ENCODE measurements around the gene VWA5B2. TPM values are rescaled to one million over a fixed set of nuclear protein-coding genes. Genes with fewer than 3 reads are reported as not detected.

The VWA5B2 gene
- total RNA-seq, 2 donors from 2014 or later = 0.07 TPM; not detected in 1

DNA sequence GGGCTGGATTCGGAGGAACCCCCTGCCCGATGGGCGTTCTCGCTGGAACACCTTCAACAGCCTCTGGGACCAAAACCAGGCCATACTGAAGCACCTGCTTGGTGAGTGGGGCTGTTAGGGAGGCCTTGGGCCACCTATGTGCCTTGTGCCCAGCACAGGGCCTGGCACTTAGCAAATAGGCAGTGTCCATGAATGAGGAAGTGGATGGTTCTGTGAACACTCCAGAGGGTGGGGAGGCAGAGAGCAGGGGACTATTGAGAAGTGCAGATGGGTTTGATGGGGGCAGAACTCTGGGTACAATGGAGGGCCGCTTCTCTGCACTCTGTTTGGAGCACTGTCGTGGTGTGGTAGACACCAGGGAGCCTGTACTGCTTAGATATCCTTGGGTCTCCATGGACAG lies 48.0 kb downstream of the VWA5B2 start:
- no peak for ATAC-seq (replicated peaks in 1 of 2)
- no peak overlapping the region for H3K27ac Mint-ChIP-seq

DNA sequence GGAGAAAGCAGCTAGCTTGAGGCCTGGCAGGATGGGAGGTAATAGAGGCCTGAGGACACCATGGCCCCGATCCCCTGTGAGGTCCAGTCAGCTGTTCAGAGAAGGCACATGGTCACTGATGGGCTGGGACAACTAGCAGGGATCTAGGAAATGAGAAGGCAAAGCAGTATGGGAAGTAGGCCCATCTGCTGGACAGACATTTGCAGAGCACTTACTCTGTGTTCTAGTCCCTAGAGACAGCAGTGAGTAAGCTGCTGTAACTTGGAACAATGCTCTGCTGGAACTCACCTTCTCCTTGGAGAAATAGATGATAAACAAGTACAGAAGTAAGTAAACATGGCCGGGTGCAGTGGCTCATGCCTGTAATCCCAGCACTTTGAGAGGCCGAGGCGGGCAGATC lies 53.6 kb downstream of the VWA5B2 start:
- Mint-ChIP-seq H3K4me3 (no peak overlapping the region), H3K4me1 (ENCODE audit: low read depth) (no peaks in the 10 kb centered on the region), H3K9me3 (no peaks in the 10 kb centered on the region), H3K27ac (no peak overlapping the region), H3K27me3 (ENCODE audit: low read depth) (peaks cover 27% of the 10 kb centered on the region), H3K36me3 (ENCODE audit: insufficient read depth in 2 of 2) (no peaks in the 10 kb centered on the region)
- ATAC-seq (replicated peaks in 1 of 2) = no peak
- no peak for DNase-seq

More for the DNA sequence above, 48.0 kb downstream of the VWA5B2 start:
- no peak for DNase-seq
- Mint-ChIP-seq H3K4me3 (no peak overlapping the region), H3K36me3 (ENCODE audit: insufficient read depth in 2 of 2) (peaks cover 0 to 5% of the 10 kb centered on the region in 2 donors), H3K27me3 (ENCODE audit: low read depth) (peaks cover 45% of the 10 kb centered on the region), H3K9me3 (no peaks in the 10 kb centered on the region), H3K4me1 (ENCODE audit: low read depth) (peaks cover 4% of the 10 kb centered on the region)

DNA sequence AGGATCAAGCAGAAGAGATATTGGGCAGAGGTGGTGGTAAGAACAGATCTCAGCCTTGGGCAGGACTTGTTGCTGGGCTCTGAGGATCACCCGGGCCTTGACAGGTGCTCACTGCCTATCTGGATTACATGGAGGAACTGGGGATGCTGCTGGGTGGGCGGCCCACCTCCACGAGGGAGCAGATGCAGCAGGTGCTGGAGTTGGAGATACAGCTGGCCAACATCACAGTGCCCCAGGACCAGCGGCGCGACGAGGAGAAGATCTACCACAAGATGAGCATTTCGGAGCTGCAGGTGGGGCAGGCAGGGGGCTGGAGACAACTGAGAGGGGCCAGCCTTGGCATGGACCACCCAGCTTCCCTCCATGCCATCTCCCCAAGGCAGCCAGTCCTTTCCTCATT lies 54.3 kb downstream of the VWA5B2 start:
- H3K4me1 Mint-ChIP-seq (ENCODE audit: low read depth) = no peaks in the 10 kb centered on the region
- peaks cover 23% of the 10 kb centered on the region for H3K27me3 Mint-ChIP-seq (ENCODE audit: low read depth)
- H3K36me3 Mint-ChIP-seq (ENCODE audit: insufficient read depth in 2 of 2) = no peaks in the 10 kb centered on the region
- no peak overlapping the region for H3K27ac Mint-ChIP-seq
- H3K4me3 Mint-ChIP-seq = no peak overlapping the region
- ATAC-seq (replicated peaks in 1 of 2) (no peak), DNase-seq (no peak)
- no peaks in the 10 kb centered on the region for H3K9me3 Mint-ChIP-seq

DNA sequence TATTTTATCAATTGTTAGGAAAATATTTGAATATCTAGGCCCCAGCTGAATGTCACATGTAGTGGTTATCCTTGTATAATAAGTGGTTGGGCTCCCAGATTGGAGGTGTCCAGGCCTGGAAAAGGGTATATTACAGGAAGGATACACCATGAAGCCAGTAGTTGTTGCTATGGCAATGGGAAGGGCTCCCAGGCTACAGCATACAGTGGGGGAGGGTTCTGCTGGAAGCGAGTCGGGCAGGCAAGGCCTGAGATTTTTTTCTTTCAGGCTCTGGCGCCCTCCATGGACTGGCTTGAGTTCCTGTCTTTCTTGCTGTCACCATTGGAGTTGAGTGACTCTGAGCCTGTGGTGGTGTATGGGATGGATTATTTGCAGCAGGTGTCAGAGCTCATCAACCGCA lies 55.3 kb downstream of the VWA5B2 start:
- Mint-ChIP-seq H3K27ac (no peak overlapping the region), H3K4me1 (ENCODE audit: low read depth) (no peaks in the 10 kb centered on the region), H3K9me3 (no peaks in the 10 kb centered on the region), H3K27me3 (ENCODE audit: low read depth) (peaks cover 20% of the 10 kb centered on the region), H3K4me3 (no peak overlapping the region), H3K36me3 (ENCODE audit: insufficient read depth in 2 of 2) (no peaks in the 10 kb centered on the region)
- ATAC-seq (replicated peaks in 1 of 2) (peak; percentile 34 to 64), DNase-seq (peak; percentile 31 to 49)

DNA sequence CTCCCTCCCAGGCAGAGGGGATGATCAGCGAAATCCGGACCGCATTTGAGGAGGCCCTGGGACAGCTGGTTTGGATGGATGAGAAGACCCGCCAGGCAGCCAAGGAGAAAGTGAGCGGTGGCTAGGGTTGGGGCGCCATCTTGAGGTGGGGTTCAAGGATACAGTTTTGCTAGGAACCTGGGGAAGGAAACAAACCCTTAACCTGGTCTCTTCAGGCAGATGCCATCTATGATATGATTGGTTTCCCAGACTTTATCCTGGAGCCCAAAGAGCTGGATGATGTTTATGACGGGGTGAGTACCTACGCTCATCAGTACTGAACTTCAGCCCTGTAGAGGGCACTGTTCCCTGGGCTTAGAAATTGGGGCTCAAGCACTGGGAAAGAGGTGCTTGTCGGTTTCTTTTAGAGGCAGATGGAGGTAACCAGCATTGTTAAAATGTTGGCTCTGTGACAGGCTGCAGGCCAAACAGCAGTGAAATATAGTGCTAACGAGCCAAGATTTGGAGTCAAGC lies 60.1 kb downstream of the VWA5B2 start:
- DNase-seq = peak; percentile 72 to 75
- Mint-ChIP-seq H3K27me3 (ENCODE audit: low read depth) (peaks cover 20% of the 10 kb centered on the region), H3K9me3 (no peaks in the 10 kb centered on the region), H3K4me3 (no peak overlapping the region), H3K4me1 (ENCODE audit: low read depth) (no peaks in the 10 kb centered on the region), H3K27ac (no peak overlapping the region), H3K36me3 (ENCODE audit: insufficient read depth in 2 of 2) (no peaks in the 10 kb centered on the region)
- peak; percentile 78 for ATAC-seq (replicated peaks in 1 of 2)

DNA sequence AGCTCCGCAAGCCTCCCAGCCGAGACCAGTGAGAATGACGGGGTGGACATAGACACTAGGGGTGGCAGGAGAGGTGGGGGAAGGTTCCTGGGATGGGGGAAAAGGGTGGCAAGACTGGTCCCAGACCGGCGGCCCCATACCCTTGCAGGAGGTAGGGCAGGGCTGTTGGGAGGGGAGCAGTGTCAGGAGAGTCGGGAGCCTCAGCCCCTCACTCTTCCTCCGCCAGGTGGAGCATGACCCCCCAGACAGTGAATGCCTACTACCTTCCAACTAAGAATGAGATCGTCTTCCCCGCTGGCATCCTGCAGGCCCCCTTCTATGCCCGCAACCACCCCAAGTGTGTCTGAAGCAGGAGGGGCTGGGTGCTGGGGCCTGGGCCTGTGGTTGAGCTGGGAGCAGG lies 60.9 kb downstream of the VWA5B2 start:
- no peak overlapping the region for H3K27ac Mint-ChIP-seq
- H3K36me3 Mint-ChIP-seq (ENCODE audit: insufficient read depth in 2 of 2) = no peaks in the 10 kb centered on the region
- ATAC-seq (replicated peaks in 1 of 2) (no peak), DNase-seq (no peak)
- H3K27me3 Mint-ChIP-seq (ENCODE audit: low read depth) = peaks cover 18% of the 10 kb centered on the region
- no peaks in the 10 kb centered on the region for H3K4me1 Mint-ChIP-seq (ENCODE audit: low read depth)
- H3K4me3 Mint-ChIP-seq = no peak overlapping the region
- H3K9me3 Mint-ChIP-seq = no peaks in the 10 kb centered on the region

DNA sequence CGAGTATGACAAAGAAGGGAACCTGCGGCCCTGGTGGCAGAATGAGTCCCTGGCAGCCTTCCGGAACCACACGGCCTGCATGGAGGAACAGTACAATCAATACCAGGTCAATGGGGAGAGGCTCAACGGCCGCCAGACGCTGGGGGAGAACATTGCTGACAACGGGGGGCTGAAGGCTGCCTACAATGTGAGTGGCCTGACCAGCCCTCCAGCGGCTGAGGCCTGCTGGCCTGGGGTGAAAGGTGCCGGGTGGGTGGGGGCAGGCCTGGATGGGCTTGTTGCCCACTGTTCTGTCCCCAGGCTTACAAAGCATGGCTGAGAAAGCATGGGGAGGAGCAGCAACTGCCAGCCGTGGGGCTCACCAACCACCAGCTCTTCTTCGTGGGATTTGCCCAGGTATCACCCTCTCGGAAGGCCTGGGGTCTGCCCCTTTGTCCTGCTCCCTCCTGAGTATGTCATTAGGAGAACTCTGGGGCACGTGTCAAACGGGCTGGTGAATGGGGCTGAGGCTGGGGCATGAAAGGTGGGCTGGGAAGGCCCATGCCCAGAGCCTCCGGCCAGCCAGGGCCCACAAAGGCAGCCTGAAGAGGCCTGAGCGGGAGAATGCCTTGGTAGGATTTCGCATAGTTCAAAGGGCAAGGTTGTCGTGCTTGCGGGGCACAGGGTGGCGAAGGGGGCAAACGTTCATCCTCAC lies 61.8 kb downstream of the VWA5B2 start:
- DNase-seq (no peak), ATAC-seq (replicated peaks in 1 of 2) (no peak)
- H3K9me3 Mint-ChIP-seq = no peaks in the 10 kb centered on the region
- peaks cover 9% of the 10 kb centered on the region for H3K27me3 Mint-ChIP-seq (ENCODE audit: low read depth)
- no peak overlapping the region for H3K4me3 Mint-ChIP-seq
- H3K27ac Mint-ChIP-seq = no peak overlapping the region
- H3K4me1 Mint-ChIP-seq (ENCODE audit: low read depth) = no peaks in the 10 kb centered on the region
- no peaks in the 10 kb centered on the region for H3K36me3 Mint-ChIP-seq (ENCODE audit: insufficient read depth in 2 of 2)

Other genes with a start within 250 kb of the VWA5B2 start
- 10 to 100 TPM; 18.2 to 22.4 TPM for gene ABCC5, start 211.7 kb upstream of the VWA5B2 start, total RNA-seq
- gene HTR3D, start 197.8 kb upstream of the VWA5B2 start, total RNA-seq = not detected
- gene HTR3C, start 176.5 kb upstream of the VWA5B2 start, total RNA-seq = not detected
- not detected for gene HTR3E, start 132.5 kb upstream of the VWA5B2 start, total RNA-seq
- gene EIF2B5, start 94.2 kb upstream of the VWA5B2 start, total RNA-seq = 10 to 100 TPM; 47.0 to 55.4 TPM
- 10 to 100 TPM; 42.6 to 45.9 TPM for gene DVL3, start 74.2 kb upstream of the VWA5B2 start, total RNA-seq
- 100 to 1,000 TPM; 178 to 194 TPM for gene AP2M1, start 54.7 kb upstream of the VWA5B2 start, total RNA-seq
- gene ABCF3, start 43.4 kb upstream of the VWA5B2 start, total RNA-seq = 10 to 100 TPM; 70.8 to 71.6 TPM
- 10 to 100 TPM; 22.7 to 26.3 TPM for gene ALG3, start 19.4 kb downstream of the VWA5B2 start, total RNA-seq
- 1 to 10 TPM; 3.5 to 3.6 TPM for gene EEF1AKMT4, start 20.1 kb downstream of the VWA5B2 start, total RNA-seq
- under 1 TPM; 0.24 to 0.35 TPM for gene CAMK2N2, start 32.0 kb downstream of the VWA5B2 start, total RNA-seq
- not detected for gene ECE2, start 46.4 kb downstream of the VWA5B2 start, total RNA-seq
- gene PSMD2, start 69.7 kb downstream of the VWA5B2 start, total RNA-seq = 100 to 1,000 TPM; 169 to 184 TPM
- gene EIF4G1, start 85.0 kb downstream of the VWA5B2 start, total RNA-seq = 100 to 1,000 TPM; 274 to 305 TPM
- 1 to 10 TPM; 6.6 to 7.6 TPM for gene FAM131A, start 108.0 kb downstream of the VWA5B2 start, total RNA-seq
- 1 to 10 TPM; 3.1 to 3.9 TPM for gene CLCN2, start 132.0 kb downstream of the VWA5B2 start, total RNA-seq
- gene POLR2H, start 132.1 kb downstream of the VWA5B2 start, total RNA-seq = 10 to 100 TPM; 86.9 to 93.6 TPM
- gene THPO, start 148.6 kb downstream of the VWA5B2 start, total RNA-seq = not detected
- gene CHRD, start 150.5 kb downstream of the VWA5B2 start, total RNA-seq = under 1 TPM in 1 of 2 donors, not detected in 1; 0.19 TPM

Measured in activated T-cell treated with anti-CD3 and anti-CD28 coated beads, Interleukin-2, amount 50 U/mL, for 72 hours (primary cell).